HepG2 (cell line): ENCODE results near the gene NUTF2. TPM values are rescaled to one million over a fixed set of nuclear protein-coding genes. Genes with fewer than 3 reads are reported as not detected.

ENCODE experiments used
- EEA1 ChIP-seq: sonication (generic); formaldehyde crosslinking; IDR thresholded peaks from 2 replicates; pipeline ENCODE4 v1.5.1; 2020; ENCODE audit warnings: mild to moderate bottlenecking, missing genetic modification reagents, borderline replicate concordance
- FOSL2 ChIP-seq: sonication (generic); formaldehyde crosslinking; IDR thresholded peaks from 2 replicates; pipeline ENCODE4 v1.4.0; 2020; ENCODE audit warnings: missing genetic modification reagents
- FOXM1 ChIP-seq: sonication (generic); formaldehyde crosslinking; IDR thresholded peaks from 2 replicates; pipeline ENCODE4 v1.5.0; 2020; ENCODE audit warnings: missing genetic modification reagents
- FOXP1 ChIP-seq, 2 experiments: fragments of 450-650 bp in 1 of 2; IDR thresholded peaks; 2 replicates each; pipeline ENCODE4 v1.6.1; 2017 to 2018; ENCODE audit warnings: antibody characterized with exemption in 1 of 2
- HNRNPK ChIP-seq: fragments of 200-400 bp; formaldehyde crosslinking; IDR thresholded peaks from 2 replicates; pipeline ENCODE4 v1.6.1; 2018; ENCODE audit warnings: low read length, low read depth, moderate library complexity, mild to moderate bottlenecking; ENCODE audit not compliant: poor library complexity, severe bottlenecking
- JUN ChIP-seq: sonication (generic); formaldehyde crosslinking; IDR thresholded peaks from 2 replicates; pipeline ENCODE4 v1.4.0; 2020; ENCODE audit warnings: mild to moderate bottlenecking, missing genetic modification reagents
- KLF11 ChIP-seq: IDR thresholded peaks from 2 replicates; pipeline ENCODE4 v1.6.1; 2016; ENCODE audit warnings: missing compliant biosample characterization
- PPARG ChIP-seq: conservative IDR thresholded peaks from 2 replicates; pipeline ENCODE4 v1.6.1; 2016; ENCODE audit warnings: missing biosample characterization, missing genetic modification reagents
- RBAK ChIP-seq: sonication (generic); formaldehyde crosslinking; IDR thresholded peaks from 2 replicates; pipeline ENCODE4 v1.5.1; 2020; ENCODE audit warnings: mild to moderate bottlenecking, missing genetic modification reagents
- RFX3 ChIP-seq: IDR thresholded peaks from 2 replicates; pipeline ENCODE4 v1.6.1; 2016; ENCODE audit warnings: missing biosample characterization, missing genetic modification reagents
- TSC22D2 ChIP-seq: sonication (generic); formaldehyde crosslinking; IDR thresholded peaks from 2 replicates; pipeline ENCODE4 v1.5.1; 2020; ENCODE audit warnings: missing genetic modification reagents, mild to moderate bottlenecking, borderline replicate concordance
- ZBTB3 ChIP-seq: sonication (generic); formaldehyde crosslinking; IDR thresholded peaks from 2 replicates; pipeline ENCODE4 v1.4.0; 2020; ENCODE audit warnings: low read depth, mild to moderate bottlenecking, moderate library complexity, missing genetic modification reagents, borderline replicate concordance
- ZNF414 ChIP-seq: sonication (generic); formaldehyde crosslinking; IDR thresholded peaks from 2 replicates; pipeline ENCODE4 v1.5.0; 2020; ENCODE audit warnings: missing genetic modification reagents
- ZNF563 ChIP-seq: sonication (generic); formaldehyde crosslinking; IDR thresholded peaks from 2 replicates; pipeline ENCODE4 v1.8.0; 2022; ENCODE audit warnings: mild to moderate bottlenecking, moderate library complexity, missing genetic modification reagents
- ZNF574 ChIP-seq: sonication (generic); formaldehyde crosslinking; IDR thresholded peaks from 2 replicates; pipeline ENCODE4 v1.4.0; 2020; ENCODE audit warnings: missing genetic modification reagents
- ZNF598 ChIP-seq: sonication (generic); formaldehyde crosslinking; IDR thresholded peaks from 2 replicates; pipeline ENCODE4 v1.5.1; 2020; ENCODE audit warnings: mild to moderate bottlenecking, missing genetic modification reagents, borderline replicate concordance
- ZNF710 ChIP-seq: sonication (generic); formaldehyde crosslinking; IDR thresholded peaks from 2 replicates; pipeline ENCODE4 v1.5.0; 2020; ENCODE audit warnings: mild to moderate bottlenecking, missing genetic modification reagents, borderline replicate concordance
- ZNF776 ChIP-seq: sonication (generic); formaldehyde crosslinking; IDR thresholded peaks from 2 replicates; pipeline ENCODE4 v1.4.0; 2020; ENCODE audit warnings: mild to moderate bottlenecking, missing genetic modification reagents
- ZNF792 ChIP-seq: IDR thresholded peaks from 2 replicates; pipeline ENCODE4 v1.6.1; 2016
- ZSCAN25 ChIP-seq: sonication (generic); formaldehyde crosslinking; IDR thresholded peaks from 2 replicates; pipeline ENCODE4 v1.8.0; 2022; ENCODE audit warnings: mild to moderate bottlenecking, missing genetic modification reagents
- ZSCAN5A ChIP-seq: sonication (generic); formaldehyde crosslinking; IDR thresholded peaks from 2 replicates; pipeline ENCODE4 v1.8.0; 2022; ENCODE audit warnings: mild to moderate bottlenecking, missing genetic modification reagents, borderline replicate concordance
- polyA plus RNA-seq, 8 experiments: library from polyadenylated mRNA; depleted of rRNA in 3 of 8; stranded (reverse) in 7 of 8; unstranded in 1 of 8; fragments of >200 nt; fragmentation: Illumina TruSeq in 4 of 8; extraction: Trizol in 4 of 8; gene quantifications; 2 replicates each; pipeline versions ENCODE4 v1.2.1 to v1.2.3, GENCODE V29; 2011 to 2016; ENCODE audit warnings: low read depth in 4 of 8, missing spikeins in 1 of 8, mixed read lengths in 1 of 8; ENCODE audit not compliant: insufficient read depth in 1 of 8
- total RNA-seq, 5 experiments: library from RNA; depleted of rRNA; stranded (reverse); fragments of >200 nt; fragmentation: Illumina TruSeq; extraction: Trizol; gene quantifications; 2 replicates each; pipeline ENCODE4 v1.2.3, GENCODE V29; 2016; ENCODE audit warnings: low read depth in 1 of 5
- TF ChIP-seq, protein P1 (sequence below): sonication (generic); formaldehyde crosslinking; IDR thresholded peaks from 2 replicates; pipeline ENCODE4 v1.5.0; 2020; ENCODE audit warnings: missing genetic modification reagents, mild to moderate bottlenecking, borderline replicate concordance

Gene NUTF2
- total and polyA plus RNA-seq, 2 of the 13 experiments (the other 11 are each of a cell fraction or from before 2014, with no cell fraction given), result 168 to 214 TPM

DNA sequence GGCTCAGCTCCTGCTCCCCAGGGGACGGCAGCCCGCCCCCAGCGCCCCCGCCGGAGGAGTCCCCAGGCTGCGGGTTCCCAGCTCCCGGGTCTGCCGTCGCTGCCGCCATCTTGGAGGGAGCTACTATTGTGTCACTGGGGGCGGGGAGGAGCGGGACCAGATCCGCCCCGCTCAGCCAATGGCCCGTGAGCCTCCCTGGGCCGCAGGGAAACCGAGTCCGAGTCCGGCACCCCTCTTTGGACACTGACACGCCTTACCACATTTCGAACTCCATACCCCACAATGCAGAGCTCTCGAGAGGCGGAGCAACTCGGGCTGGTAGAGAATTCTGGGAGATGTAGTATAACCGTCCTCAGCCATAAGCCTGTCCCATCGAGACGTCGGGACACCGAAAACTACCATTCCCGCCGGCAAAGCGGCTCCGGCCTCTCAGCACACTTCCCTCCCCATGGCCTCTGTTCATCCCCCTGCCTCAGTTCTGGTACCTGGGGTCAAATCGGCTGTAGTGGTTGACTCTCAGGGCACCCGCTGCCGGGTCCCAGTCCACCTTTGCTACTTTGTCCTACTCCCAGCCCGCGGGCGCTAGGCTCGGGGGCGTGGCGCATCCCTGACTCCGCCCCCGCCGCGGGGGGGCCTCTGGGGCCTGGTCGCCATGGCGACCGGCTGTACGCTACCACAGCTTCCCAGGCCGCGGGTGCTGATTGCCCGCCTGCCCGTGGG, 40.1 kb upstream of the NUTF2 start, which contains the start of the genes RANBP10 and TSNAXIP1 (continued):
- TF ChIP-seq ZNF710, result no peak
- 0 out of 2 replicates have a peak, but pooled peaks have one; percentile 38 for TF ChIP-seq EEA1 (CRISPR knock-in tag)
- TF ChIP-seq ZSCAN5A (CRISPR knock-in tag), result no peak
- peak; percentile 82 for TF ChIP-seq ZNF574
- TF ChIP-seq, protein P1, sequence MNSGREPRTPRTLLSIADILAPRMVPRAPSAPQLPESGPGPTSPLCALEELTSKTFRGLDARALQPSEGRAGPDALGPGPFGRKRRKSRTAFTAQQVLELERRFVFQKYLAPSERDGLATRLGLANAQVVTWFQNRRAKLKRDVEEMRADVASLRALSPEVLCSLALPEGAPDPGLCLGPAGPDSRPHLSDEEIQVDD (CRISPR knock-in tag), result no peak
- TF ChIP-seq ZSCAN25 (CRISPR knock-in tag), result peak; percentile 98
- peak; percentile 13; the same call in 1 of the 2 replicates for TF ChIP-seq FOSL2 (CRISPR knock-in tag)
- no peak for TF ChIP-seq FOXP1 (IDR thresholded peaks at IDR 0.05)
- TF ChIP-seq FOXP1 (CRISPR knock-in tag; IDR thresholded peaks at IDR 0.05), result no peak
- peak; percentile 47; the same call in 1 of the 2 replicates for TF ChIP-seq ZNF792
- TF ChIP-seq ZNF776 (CRISPR knock-in tag), result peak; percentile 82; the same call in 1 of the 2 replicates
- TF ChIP-seq HNRNPK, result no peak
- no peak for TF ChIP-seq FOXM1
- TF ChIP-seq TSC22D2 (CRISPR knock-in tag), result peak; percentile 34; the same call in 1 of the 2 replicates
- no peak for TF ChIP-seq JUN (CRISPR knock-in tag)
- no peak for TF ChIP-seq ZBTB3 (CRISPR knock-in tag)
- no peak for TF ChIP-seq RBAK (CRISPR knock-in tag)
- TF ChIP-seq RFX3 (CRISPR knock-in tag), result peak; percentile 99
- 0 out of 2 replicates have a peak, but pooled peaks have one; percentile 48 for TF ChIP-seq ZNF598 (CRISPR knock-in tag)
- TF ChIP-seq KLF11 (CRISPR knock-in tag), result peak; percentile 67; the same call in 1 of the 2 replicates
- peak; percentile 73; the same call in 1 of the 2 replicates for TF ChIP-seq ZNF563 (CRISPR knock-in tag)
- TF ChIP-seq PPARG, result 0 out of 2 replicates have a peak, but pooled peaks have one; percentile 17
- peak; percentile 68; the same call in 1 of the 2 replicates for TF ChIP-seq ZNF414 (CRISPR knock-in tag)
